CD4-positive, CD25-positive, alpha-beta regulatory T cell (primary cell): Measurements from ENCODE around the gene JADE3. TPM values are rescaled to one million over a fixed set of nuclear protein-coding genes. Genes with fewer than 3 reads are reported as not detected.

Source experiments
- ATAC-seq, 2 donors: fragments of 150-1000 bp; cut with Tn5 transposase; one replicate each; pipeline ENCODE4 v1.10.0; 2021; ENCODE audit warnings: low read depth in 2 of 2, moderate number of reproducible peaks in 2 of 2, moderate library complexity in 1 of 2
- DNase-seq, 3 donors: peaks; one replicate each; pipeline versions ENCODE4 v3.0.0 to v3.0.0-alpha.2; 2012 to 2022; ENCODE audit warnings: mixed read lengths in 1 of 3
- H3K27ac ChIP-seq: one replicate; pipeline ENCODE4 v1.7.0; 2013; ENCODE audit warnings: mild to moderate bottlenecking, low read length; ENCODE audit not compliant: insufficient read depth, poor library complexity, severe bottlenecking
- H3K27me3 ChIP-seq: one replicate; pipeline ENCODE4 v1.7.0; 2013; ENCODE audit warnings: low read length; ENCODE audit not compliant: control insufficient read depth, insufficient read depth
- H3K36me3 ChIP-seq: one replicate; pipeline ENCODE4 v1.7.0; 2013; ENCODE audit warnings: mild to moderate bottlenecking, low read length, moderate library complexity; ENCODE audit not compliant: control insufficient read depth, insufficient read depth
- H3K4me1 ChIP-seq: 2 replicates; pipeline ENCODE4 v1.7.0; 2013; ENCODE audit warnings: mild to moderate bottlenecking, low read length; ENCODE audit not compliant: insufficient read depth, control insufficient read depth, poor library complexity, severe bottlenecking
- H3K4me3 ChIP-seq: one replicate; pipeline ENCODE4 v1.7.0; 2013; ENCODE audit warnings: low read depth, mild to moderate bottlenecking, low read length, moderate library complexity
- H3K9me3 ChIP-seq, 2 experiments: 1 replicate in 1 of 2; 2 replicates in 1 of 2; pipeline ENCODE4 v1.7.0; 2013; ENCODE audit warnings: low read length in 2 of 2, mild to moderate bottlenecking in 1 of 2, moderate library complexity in 1 of 2; ENCODE audit not compliant: control insufficient read depth in 2 of 2
- H3K27ac Mint-ChIP-seq, 3 donors: one replicate each; pipeline ENCODE4 v1.8.0; 2020 to 2022; ENCODE audit warnings: mild to moderate bottlenecking in 3 of 3, mixed read lengths in 3 of 3, moderate library complexity in 2 of 3
- H3K27me3 Mint-ChIP-seq: one replicate; pipeline ENCODE4 v1.8.0; 2022; ENCODE audit warnings: mild to moderate bottlenecking, mixed read lengths
- H3K36me3 Mint-ChIP-seq: one replicate; pipeline ENCODE4 v1.8.0; 2020; ENCODE audit warnings: mixed read lengths
- H3K4me1 Mint-ChIP-seq, 4 donors: one replicate each; pipeline ENCODE4 v1.8.0; 2020 to 2022; ENCODE audit warnings: mixed read lengths in 4 of 4, mild to moderate bottlenecking in 1 of 4
- H3K4me3 Mint-ChIP-seq, 4 donors: one replicate each; pipeline ENCODE4 v1.8.0; 2020 to 2022; ENCODE audit warnings: mild to moderate bottlenecking in 4 of 4, mixed read lengths in 4 of 4, moderate library complexity in 3 of 4
- H3K9me3 Mint-ChIP-seq, 7 donors: one replicate each; pipeline ENCODE4 v1.8.0; 2020 to 2022; ENCODE audit warnings: mixed read lengths in 7 of 7, mild to moderate bottlenecking in 3 of 7, moderate library complexity in 2 of 7
- polyA plus RNA-seq, 4 donors: library from polyadenylated mRNA; unstranded; fragments of 300-500 nt; fragmentation: Illumina TruSeq; gene quantifications; one replicate each; pipeline ENCODE4 v1.2.3, GENCODE V29; 2021
- total RNA-seq: library from RNA; stranded (reverse); gene quantifications from one replicate; pipeline ENCODE4 v1.2.3, GENCODE V29; 2022

Gene JADE3
- total and polyA plus RNA-seq, 5 donors from 2014 or later: 0.44 TPM; not detected in 4

- Mint-ChIP-seq H3K27me3 (peaks cover 6% of the 10 kb centered on the region), H3K4me3 (no peak overlapping the region)
- DNase-seq: no peak
Observed at GRCh38 chrX:46984705-46985104, 72.5 kb downstream of the JADE3 start.

GRCh38 chrX:46989548-46989947 lies 77.3 kb downstream of the JADE3 start:
- no peaks in the 10 kb centered on the region for H3K36me3 Mint-ChIP-seq
- no peaks in the 10 kb centered on the region for H3K27me3 Mint-ChIP-seq
- no peak overlapping the region for H3K4me3 ChIP-seq
- H3K4me1 Mint-ChIP-seq: no peaks in the 10 kb centered on the region
- H3K9me3 Mint-ChIP-seq: no peaks in the 10 kb centered on the region
- H3K27me3 ChIP-seq: no peaks in the 10 kb centered on the region
- no peaks in the 10 kb centered on the region for H3K4me1 ChIP-seq
- no peak overlapping the region for H3K27ac Mint-ChIP-seq
- H3K27ac ChIP-seq: no peak overlapping the region
- DNase-seq: no peak
- H3K36me3 ChIP-seq: no peaks in the 10 kb centered on the region
- H3K9me3 ChIP-seq: no peaks in the 10 kb centered on the region
- no peak for ATAC-seq
- H3K4me3 Mint-ChIP-seq: no peak overlapping the region

More at GRCh38 chrX:46984705-46985104, 72.5 kb downstream of the JADE3 start:
- no peak overlapping the region for H3K27ac Mint-ChIP-seq
- H3K36me3 Mint-ChIP-seq: no peaks in the 10 kb centered on the region
- H3K36me3 ChIP-seq: no peaks in the 10 kb centered on the region
- no peak overlapping the region for H3K27ac ChIP-seq
- peaks cover 2% of the 10 kb centered on the region for H3K27me3 ChIP-seq
- H3K9me3 ChIP-seq: no peaks in the 10 kb centered on the region
- H3K4me1 ChIP-seq: no peaks in the 10 kb centered on the region
- H3K9me3 Mint-ChIP-seq: peaks cover 0 to 1% (median 0%) of the 10 kb centered on the region in 7 donors
- ATAC-seq: no peak
- peaks cover 0 to 4% (median 0%) of the 10 kb centered on the region in 4 donors for H3K4me1 Mint-ChIP-seq
- H3K4me3 ChIP-seq: no peak overlapping the region

GRCh38 chrX:46991664-46992063 lies 79.4 kb downstream of the JADE3 start:
- H3K36me3 Mint-ChIP-seq: no peaks in the 10 kb centered on the region
- no peak for ATAC-seq
- H3K9me3 ChIP-seq: no peaks in the 10 kb centered on the region
- no peak overlapping the region for H3K4me3 ChIP-seq
- DNase-seq: no peak
- no peak overlapping the region for H3K27ac ChIP-seq
- H3K4me1 Mint-ChIP-seq: no peaks in the 10 kb centered on the region
- H3K27me3 ChIP-seq: no peaks in the 10 kb centered on the region
- H3K9me3 Mint-ChIP-seq: no peaks in the 10 kb centered on the region
- H3K36me3 ChIP-seq: no peaks in the 10 kb centered on the region
- H3K27me3 Mint-ChIP-seq: no peaks in the 10 kb centered on the region
- H3K27ac Mint-ChIP-seq: no peak overlapping the region
- no peak overlapping the region for H3K4me3 Mint-ChIP-seq
- no peaks in the 10 kb centered on the region for H3K4me1 ChIP-seq

- Mint-ChIP-seq H3K27ac (no peak overlapping the region), H3K36me3 (no peaks in the 10 kb centered on the region), H3K4me3 (no peak overlapping the region)
Observed at GRCh38 chrX:46992070-46992469, 79.8 kb downstream of the JADE3 start.

GRCh38 chrX:46994096-46994495 lies 81.9 kb downstream of the JADE3 start:
- no peaks in the 10 kb centered on the region for H3K36me3 ChIP-seq
- Mint-ChIP-seq H3K27ac (no peak overlapping the region), H3K4me3 (no peak overlapping the region), H3K4me1 (no peaks in the 10 kb centered on the region), H3K36me3 (no peaks in the 10 kb centered on the region), H3K9me3 (no peaks in the 10 kb centered on the region), H3K27me3 (no peaks in the 10 kb centered on the region)
- H3K27me3 ChIP-seq: no peaks in the 10 kb centered on the region
- no peak for ATAC-seq
- H3K27ac ChIP-seq: no peak overlapping the region
- H3K9me3 ChIP-seq: no peaks in the 10 kb centered on the region
- no peak overlapping the region for H3K4me3 ChIP-seq
- DNase-seq: no peak
- no peaks in the 10 kb centered on the region for H3K4me1 ChIP-seq

More at GRCh38 chrX:46992070-46992469, 79.8 kb downstream of the JADE3 start:
- H3K9me3 Mint-ChIP-seq: no peaks in the 10 kb centered on the region
- DNase-seq: no peak
- Histone ChIP-seq H3K27me3 (no peaks in the 10 kb centered on the region), H3K4me3 (no peak overlapping the region), H3K27ac (no peak overlapping the region), H3K9me3 (no peaks in the 10 kb centered on the region), H3K36me3 (no peaks in the 10 kb centered on the region), H3K4me1 (no peaks in the 10 kb centered on the region)
- no peak for ATAC-seq
- no peaks in the 10 kb centered on the region for H3K4me1 Mint-ChIP-seq
- no peaks in the 10 kb centered on the region for H3K27me3 Mint-ChIP-seq

- H3K27me3 ChIP-seq: peaks cover 10% of the 10 kb centered on the region
- Mint-ChIP-seq H3K27ac (no peak overlapping the region), H3K27me3 (peaks cover 4% of the 10 kb centered on the region)
Observed at GRCh38 chrX:47012131-47012530, 99.9 kb downstream of the JADE3 start.

GRCh38 chrX:47026198-47026597 lies 114.0 kb downstream of the JADE3 start:
- H3K9me3 ChIP-seq: no peaks in the 10 kb centered on the region
- no peaks in the 10 kb centered on the region for H3K36me3 ChIP-seq
- Mint-ChIP-seq H3K4me3 (no peak overlapping the region), H3K9me3 (peaks cover 0 to 2% (median 0%) of the 10 kb centered on the region in 7 donors), H3K27me3 (peaks cover 4% of the 10 kb centered on the region), H3K4me1 (no peaks in the 10 kb centered on the region), H3K36me3 (no peaks in the 10 kb centered on the region), H3K27ac (no peak overlapping the region)
- DNase-seq: no peak
- H3K27ac ChIP-seq: no peak overlapping the region
- no peak overlapping the region for H3K4me3 ChIP-seq
- ATAC-seq: no peak
- H3K27me3 ChIP-seq: peaks cover 2% of the 10 kb centered on the region
- no peaks in the 10 kb centered on the region for H3K4me1 ChIP-seq

More at GRCh38 chrX:47012131-47012530, 99.9 kb downstream of the JADE3 start:
- ATAC-seq (no peak), DNase-seq (no peak)
- Mint-ChIP-seq H3K4me3 (no peak overlapping the region), H3K36me3 (no peaks in the 10 kb centered on the region), H3K9me3 (peaks cover 0 to 4% (median 1%) of the 10 kb centered on the region in 7 donors), H3K4me1 (no peaks in the 10 kb centered on the region)
- Histone ChIP-seq H3K36me3 (no peaks in the 10 kb centered on the region), H3K27ac (no peak overlapping the region), H3K4me3 (no peak overlapping the region), H3K9me3 (no peaks in the 10 kb centered on the region), H3K4me1 (no peaks in the 10 kb centered on the region)

- Mint-ChIP-seq H3K27me3 (peaks cover 4% of the 10 kb centered on the region), H3K27ac (no peak overlapping the region), H3K36me3 (no peaks in the 10 kb centered on the region), H3K9me3 (peaks cover 0 to 1% (median 0%) of the 10 kb centered on the region in 7 donors), H3K4me1 (no peaks in the 10 kb centered on the region), H3K4me3 (no peak overlapping the region)
- Histone ChIP-seq H3K27ac (no peak overlapping the region), H3K4me1 (no peaks in the 10 kb centered on the region), H3K27me3 (peaks cover 2% of the 10 kb centered on the region), H3K36me3 (no peaks in the 10 kb centered on the region), H3K9me3 (no peaks in the 10 kb centered on the region), H3K4me3 (no peak overlapping the region)
- ATAC-seq: no peak
- DNase-seq: peak in 2 of 3 donors; percentile 24 to 65
Observed at GRCh38 chrX:47030339-47030738, 118.1 kb downstream of the JADE3 start.
